ENCODE data around the gene ACADVL. TPM values are rescaled to one million over a fixed set of nuclear protein-coding genes. Genes with fewer than 3 reads are reported as not detected.

The ACADVL gene
- total RNA-seq, 4 donors from 2014 or later, result 565 to 850 (median 599) TPM

GRCh38 chr17:7184647-7185046 lies 35.1 kb upstream of the ACADVL start:
- H3K4me3 ChIP-seq, result no peak overlapping the region
- DNase-seq (ENCODE audit: low spot score in 2 of 2), result no peak
- H3K36me3 ChIP-seq, result no peaks in the 10 kb centered on the region
- H3K27me3 ChIP-seq, result no peaks in the 10 kb centered on the region
- TF ChIP-seq, protein P1, sequence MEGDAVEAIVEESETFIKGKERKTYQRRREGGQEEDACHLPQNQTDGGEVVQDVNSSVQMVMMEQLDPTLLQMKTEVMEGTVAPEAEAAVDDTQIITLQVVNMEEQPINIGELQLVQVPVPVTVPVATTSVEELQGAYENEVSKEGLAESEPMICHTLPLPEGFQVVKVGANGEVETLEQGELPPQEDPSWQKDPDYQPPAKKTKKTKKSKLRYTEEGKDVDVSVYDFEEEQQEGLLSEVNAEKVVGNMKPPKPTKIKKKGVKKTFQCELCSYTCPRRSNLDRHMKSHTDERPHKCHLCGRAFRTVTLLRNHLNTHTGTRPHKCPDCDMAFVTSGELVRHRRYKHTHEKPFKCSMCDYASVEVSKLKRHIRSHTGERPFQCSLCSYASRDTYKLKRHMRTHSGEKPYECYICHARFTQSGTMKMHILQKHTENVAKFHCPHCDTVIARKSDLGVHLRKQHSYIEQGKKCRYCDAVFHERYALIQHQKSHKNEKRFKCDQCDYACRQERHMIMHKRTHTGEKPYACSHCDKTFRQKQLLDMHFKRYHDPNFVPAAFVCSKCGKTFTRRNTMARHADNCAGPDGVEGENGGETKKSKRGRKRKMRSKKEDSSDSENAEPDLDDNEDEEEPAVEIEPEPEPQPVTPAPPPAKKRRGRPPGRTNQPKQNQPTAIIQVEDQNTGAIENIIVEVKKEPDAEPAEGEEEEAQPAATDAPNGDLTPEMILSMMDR (IDR thresholded peaks at IDR 0.05), result no peak
- TF ChIP-seq EP300 (IDR thresholded peaks at IDR 0.05), result no peak
- TF ChIP-seq POLR2A (IDR thresholded peaks at IDR 0.05), result no peak
- no peaks in the 10 kb centered on the region for H3K4me1 ChIP-seq
- 85% methylated on average over 5 to 6 of the region's 6 CpGs for WGBS, 2 donors
- no peaks in the 10 kb centered on the region for H3K9me3 ChIP-seq
- no peak overlapping the region for H3K27ac ChIP-seq

GRCh38 chr17:7186241-7186640 lies 33.5 kb upstream of the ACADVL start:
- no peak for TF ChIP-seq EP300 (IDR thresholded peaks at IDR 0.05)
- TF ChIP-seq POLR2A (IDR thresholded peaks at IDR 0.05), result no peak
- TF ChIP-seq, protein P1 (IDR thresholded peaks at IDR 0.05), result no peak

GRCh38 chr17:7190276-7190917 lies 29.3 kb upstream of the ACADVL start:
- WGBS, 2 donors, result 85 to 89% methylated on average over 14 of the region's 14 CpGs
- no peak for DNase-seq (ENCODE audit: low spot score in 2 of 2)

More at GRCh38 chr17:7186241-7186640, 33.5 kb upstream of the ACADVL start:
- Histone ChIP-seq H3K27ac (no peak overlapping the region), H3K36me3 (peaks cover 0 to 13% (median 0%) of the 10 kb centered on the region in 3 donors), H3K9me3 (no peaks in the 10 kb centered on the region), H3K27me3 (no peaks in the 10 kb centered on the region), H3K4me3 (no peak overlapping the region), H3K4me1 (no peaks in the 10 kb centered on the region)
- DNase-seq (ENCODE audit: low spot score in 2 of 2), result no peak
- 63 to 70% methylated on average over 7 of the region's 7 CpGs for WGBS, 2 donors

GRCh38 chr17:7191069-7191468 lies 28.7 kb upstream of the ACADVL start:
- TF ChIP-seq, protein P1 (IDR thresholded peaks at IDR 0.05), result no peak
- TF ChIP-seq POLR2A (IDR thresholded peaks at IDR 0.05) (no peak), EP300 (IDR thresholded peaks at IDR 0.05) (no peak)
- WGBS, 2 donors, result 92 to 96% methylated on average over 8 to 12 of the region's 12 CpGs
- Histone ChIP-seq H3K4me1 (no peaks in the 10 kb centered on the region), H3K4me3 (no peak overlapping the region), H3K9me3 (no peaks in the 10 kb centered on the region), H3K36me3 (peaks cover 0 to 58% (median 0%) of the 10 kb centered on the region in 3 donors), H3K27ac (no peak overlapping the region), H3K27me3 (no peaks in the 10 kb centered on the region)
- no peak for DNase-seq (ENCODE audit: low spot score in 2 of 2)

More at GRCh38 chr17:7190276-7190917, 29.3 kb upstream of the ACADVL start:
- H3K36me3 ChIP-seq, result peaks cover 0 to 51% (median 0%) of the 10 kb centered on the region in 3 donors
- H3K27ac ChIP-seq, result no peak overlapping the region
- TF ChIP-seq EP300 (IDR thresholded peaks at IDR 0.05), result no peak
- TF ChIP-seq, protein P1 (IDR thresholded peaks at IDR 0.05), result no peak
- H3K27me3 ChIP-seq, result no peaks in the 10 kb centered on the region
- no peaks in the 10 kb centered on the region for H3K4me1 ChIP-seq
- no peaks in the 10 kb centered on the region for H3K9me3 ChIP-seq
- no peak overlapping the region for H3K4me3 ChIP-seq

DNA sequence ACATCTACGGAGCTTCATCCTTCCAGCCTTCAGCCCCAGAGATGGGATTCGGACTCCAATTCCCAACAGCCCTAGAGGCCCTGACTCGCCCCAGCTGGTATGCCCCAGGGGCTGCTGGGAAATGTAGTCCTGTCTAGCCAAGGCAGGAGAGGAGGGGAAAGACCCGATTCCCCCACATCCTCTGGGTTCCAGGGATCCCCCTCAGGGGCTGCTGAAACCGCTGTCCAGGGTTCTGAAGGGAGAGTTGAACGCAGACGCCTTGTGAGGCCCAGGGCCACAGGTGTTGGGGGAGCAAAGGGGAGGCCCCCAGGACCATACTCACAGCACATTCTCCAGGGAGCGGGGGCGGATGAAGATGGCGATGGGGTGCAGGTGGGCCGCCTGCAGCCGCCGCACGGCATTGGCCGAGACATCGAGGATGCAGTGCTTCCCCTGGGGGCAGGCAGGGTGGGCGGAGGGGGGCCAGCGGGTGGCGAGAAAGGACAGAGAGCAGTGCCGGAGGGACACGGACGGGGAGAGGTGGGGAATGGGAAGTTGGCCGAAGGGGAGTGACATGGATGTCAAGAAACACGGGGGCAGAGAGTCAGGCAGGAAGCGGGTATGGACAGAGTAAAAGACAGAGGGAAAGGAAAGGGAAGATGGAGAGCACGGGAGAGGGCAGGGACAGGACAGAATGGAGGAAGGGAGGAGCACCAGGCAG lies 28.0 kb upstream of the ACADVL start:
- DNase-seq (ENCODE audit: low spot score in 2 of 2), result peak in 1 of 2 donors; percentile 24
- Histone ChIP-seq H3K27ac (no peak overlapping the region), H3K9me3 (no peaks in the 10 kb centered on the region), H3K36me3 (peaks cover 0 to 64% (median 0%) of the 10 kb centered on the region in 3 donors), H3K27me3 (no peaks in the 10 kb centered on the region), H3K4me3 (no peak overlapping the region), H3K4me1 (no peaks in the 10 kb centered on the region)
- TF ChIP-seq POLR2A (IDR thresholded peaks at IDR 0.05), result no peak
- TF ChIP-seq, protein P1 (IDR thresholded peaks at IDR 0.05), result no peak
- 62 to 71% methylated on average over 26 of the region's 26 CpGs for WGBS, 2 donors
